ENCODE results near the gene SELENOM. TPM values are rescaled to one million over a fixed set of nuclear protein-coding genes. Genes with fewer than 3 reads are reported as not detected.
A peak's percentile ranks its signal among the peaks of the same experiment; 100 is the strongest.

SELENOM gene
- total and polyA plus RNA-seq, 2 donors (not counting 1 experiment from before 2014, with no cell fraction given) = 130 to 132 TPM

DNA sequence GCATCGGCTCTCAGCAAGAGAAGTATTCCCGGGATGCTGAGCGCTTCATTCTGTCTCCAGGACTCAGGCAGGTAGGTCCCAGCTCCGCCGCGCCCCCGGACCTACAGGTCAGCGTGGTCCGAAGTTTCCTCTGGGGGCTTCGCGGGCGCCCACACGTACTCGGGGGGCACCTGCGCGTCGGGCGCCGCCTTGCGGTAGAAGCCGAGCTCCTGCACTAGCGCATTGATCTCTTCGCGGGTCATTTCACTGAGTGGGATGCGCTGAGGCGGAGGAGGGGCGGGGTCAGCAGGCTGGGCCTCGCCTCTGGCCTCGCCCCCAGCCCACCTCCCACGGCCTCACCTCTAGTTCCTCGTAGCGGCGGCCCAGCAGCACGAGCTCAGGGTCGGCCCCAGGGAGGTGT, 2.5 kb downstream of the SELENOM start:
- H3K79me2 ChIP-seq (ENCODE audit: control insufficient read depth, insufficient read depth, low read length) = peaks cover 22% of the 10 kb centered on the region
- TF ChIP-seq EZH2 (IDR thresholded peaks at IDR 0.05; ENCODE audit: low read length, missing control alignments) = no peak
- TF ChIP-seq, protein P1, sequence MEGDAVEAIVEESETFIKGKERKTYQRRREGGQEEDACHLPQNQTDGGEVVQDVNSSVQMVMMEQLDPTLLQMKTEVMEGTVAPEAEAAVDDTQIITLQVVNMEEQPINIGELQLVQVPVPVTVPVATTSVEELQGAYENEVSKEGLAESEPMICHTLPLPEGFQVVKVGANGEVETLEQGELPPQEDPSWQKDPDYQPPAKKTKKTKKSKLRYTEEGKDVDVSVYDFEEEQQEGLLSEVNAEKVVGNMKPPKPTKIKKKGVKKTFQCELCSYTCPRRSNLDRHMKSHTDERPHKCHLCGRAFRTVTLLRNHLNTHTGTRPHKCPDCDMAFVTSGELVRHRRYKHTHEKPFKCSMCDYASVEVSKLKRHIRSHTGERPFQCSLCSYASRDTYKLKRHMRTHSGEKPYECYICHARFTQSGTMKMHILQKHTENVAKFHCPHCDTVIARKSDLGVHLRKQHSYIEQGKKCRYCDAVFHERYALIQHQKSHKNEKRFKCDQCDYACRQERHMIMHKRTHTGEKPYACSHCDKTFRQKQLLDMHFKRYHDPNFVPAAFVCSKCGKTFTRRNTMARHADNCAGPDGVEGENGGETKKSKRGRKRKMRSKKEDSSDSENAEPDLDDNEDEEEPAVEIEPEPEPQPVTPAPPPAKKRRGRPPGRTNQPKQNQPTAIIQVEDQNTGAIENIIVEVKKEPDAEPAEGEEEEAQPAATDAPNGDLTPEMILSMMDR (conservative IDR thresholded peaks at IDR 0.05 in 1 of 2, IDR thresholded peaks at IDR 0.05 in 1 of 2; ENCODE audit: low read depth in 1 of 2, low read length in 2 of 2) = peak; percentile 22 to 39
- H3K9ac ChIP-seq (ENCODE audit: insufficient read depth, low read length) = no peak overlapping the region
- H3K36me3 ChIP-seq (ENCODE audit: control insufficient read depth, insufficient read depth, low read length) = peaks cover 32% of the 10 kb centered on the region
- H3K27me3 ChIP-seq (ENCODE audit: control insufficient read depth, insufficient read depth, low read length) = no peaks in the 10 kb centered on the region
- no peak overlapping the region for H3K4me2 ChIP-seq (ENCODE audit: extremely low read depth, insufficient read depth, low read length)
- H4K20me1 ChIP-seq (ENCODE audit: control insufficient read depth, extremely low read depth, insufficient read depth, low read length) = no peaks in the 10 kb centered on the region
- H3K4me1 ChIP-seq (ENCODE audit: control insufficient read depth, extremely low read depth, insufficient read depth, low read length) = peaks cover 28% of the 10 kb centered on the region
- H3K9me3 ChIP-seq (ENCODE audit: control insufficient read depth, insufficient read depth, low read depth, low read length) = no peaks in the 10 kb centered on the region
- peak in 1 of 2 donors; percentile 26 for DNase-seq (ENCODE audit: low read depth in 2 of 2)
- no peak overlapping the region for H2AFZ ChIP-seq (ENCODE audit: low read length)
- peak overlapping the region in 1 of 4 experiments; percentile 90 for H3K4me3 ChIP-seq (replicated peaks in 1 of 4; ENCODE audit: control extremely low read depth in 1 of 4, insufficient read depth in 1 of 4, low read depth in 3 of 4, low read length in 4 of 4)
- no peak overlapping the region for H3K27ac ChIP-seq (ENCODE audit: insufficient read depth, low read length)

DNA sequence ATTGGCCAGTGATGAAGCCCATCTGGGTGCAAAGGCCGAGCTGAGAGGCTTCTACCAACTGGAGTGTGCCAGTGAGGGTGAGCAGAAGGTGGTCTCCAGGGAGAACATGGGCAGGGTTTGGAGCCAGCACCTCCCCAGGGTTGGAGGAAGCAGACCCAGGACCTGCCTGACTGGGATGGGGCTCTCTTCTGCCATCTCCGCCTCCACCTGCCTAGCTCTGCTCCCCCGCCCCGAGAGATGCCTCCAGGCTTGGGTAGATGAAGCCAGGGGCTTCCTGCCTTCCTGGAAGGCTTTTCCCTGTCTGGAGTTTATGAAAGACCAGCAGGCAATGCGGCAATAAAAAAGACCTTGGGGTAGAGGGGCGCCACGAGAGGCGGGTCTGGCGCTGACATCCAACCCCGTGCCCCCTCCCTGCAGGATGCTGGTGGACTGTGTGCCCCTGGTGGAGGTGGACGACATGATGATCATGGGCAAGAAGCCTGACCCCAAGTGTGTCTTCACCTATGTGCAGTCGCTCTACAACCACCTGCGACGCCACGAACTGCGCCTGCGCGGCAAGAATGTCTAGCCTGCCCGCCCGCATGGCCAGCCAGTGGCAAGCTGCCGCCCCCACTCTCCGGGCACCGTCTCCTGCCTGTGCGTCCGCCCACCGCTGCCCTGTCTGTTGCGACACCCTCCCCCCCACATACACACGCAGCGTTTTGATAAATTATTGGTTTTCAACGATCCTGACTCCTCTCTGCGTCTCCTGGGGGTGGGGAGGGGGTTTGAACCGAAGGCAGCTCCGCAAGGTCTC, 3.3 kb downstream of the SELENOM start:
- H3K27me3 ChIP-seq (ENCODE audit: control insufficient read depth, insufficient read depth, low read length) = no peaks in the 10 kb centered on the region
- H3K4me1 ChIP-seq (ENCODE audit: control insufficient read depth, extremely low read depth, insufficient read depth, low read length) = peaks cover 30% of the 10 kb centered on the region
- TF ChIP-seq, protein P1 (conservative IDR thresholded peaks at IDR 0.05 in 1 of 2, IDR thresholded peaks at IDR 0.05 in 1 of 2; ENCODE audit: low read depth in 1 of 2, low read length in 2 of 2) = no peak
- TF ChIP-seq EZH2 (IDR thresholded peaks at IDR 0.05; ENCODE audit: low read length, missing control alignments) = no peak
- H3K4me2 ChIP-seq (ENCODE audit: extremely low read depth, insufficient read depth, low read length) = no peak overlapping the region
- H3K36me3 ChIP-seq (ENCODE audit: control insufficient read depth, insufficient read depth, low read length) = peaks cover 40% of the 10 kb centered on the region
- no peak for DNase-seq (ENCODE audit: low read depth in 2 of 2)
- no peak overlapping the region for H2AFZ ChIP-seq (ENCODE audit: low read length)
- no peak overlapping the region for H3K4me3 ChIP-seq (replicated peaks in 1 of 4; ENCODE audit: control extremely low read depth in 1 of 4, insufficient read depth in 1 of 4, low read depth in 3 of 4, low read length in 4 of 4)
- H3K79me2 ChIP-seq (ENCODE audit: control insufficient read depth, insufficient read depth, low read length) = peaks cover 22% of the 10 kb centered on the region
- H3K9ac ChIP-seq (ENCODE audit: insufficient read depth, low read length) = no peak overlapping the region
- H4K20me1 ChIP-seq (ENCODE audit: control insufficient read depth, extremely low read depth, insufficient read depth, low read length) = no peaks in the 10 kb centered on the region
- H3K9me3 ChIP-seq (ENCODE audit: control insufficient read depth, insufficient read depth, low read depth, low read length) = no peaks in the 10 kb centered on the region
- no peak overlapping the region for H3K27ac ChIP-seq (ENCODE audit: insufficient read depth, low read length)

DNA sequence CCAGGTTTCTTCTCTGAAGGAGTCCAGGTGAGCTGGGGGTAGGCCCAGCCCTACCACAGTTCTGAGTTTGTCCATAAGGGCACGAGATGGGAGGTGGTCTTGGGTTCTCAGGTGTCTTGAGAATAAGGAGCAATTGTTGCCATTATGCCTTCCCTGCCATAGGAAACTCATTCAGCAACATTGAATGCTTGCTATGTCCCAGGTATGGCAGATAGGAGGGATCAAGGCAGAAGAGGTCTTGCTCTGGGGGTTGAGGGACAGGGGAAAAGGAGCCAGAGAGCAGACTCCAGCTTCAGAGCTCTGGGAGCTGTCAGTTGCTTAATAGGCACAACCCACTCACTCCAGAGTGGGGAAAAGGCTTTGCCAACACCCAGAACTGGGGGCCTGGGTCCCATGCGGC, 4.3 kb downstream of the SELENOM start:
- Histone ChIP-seq H4K20me1 (ENCODE audit: control insufficient read depth, extremely low read depth, insufficient read depth, low read length) (no peaks in the 10 kb centered on the region), H3K4me1 (ENCODE audit: control insufficient read depth, extremely low read depth, insufficient read depth, low read length) (peaks cover 30% of the 10 kb centered on the region), H3K79me2 (ENCODE audit: control insufficient read depth, insufficient read depth, low read length) (peaks cover 22% of the 10 kb centered on the region), H3K9ac (ENCODE audit: insufficient read depth, low read length) (no peak overlapping the region), H3K36me3 (ENCODE audit: control insufficient read depth, insufficient read depth, low read length) (peaks cover 46% of the 10 kb centered on the region), H2AFZ (ENCODE audit: low read length) (no peak overlapping the region), H3K27ac (ENCODE audit: insufficient read depth, low read length) (peak overlapping the region; percentile 83), H3K9me3 (ENCODE audit: control insufficient read depth, insufficient read depth, low read depth, low read length) (no peaks in the 10 kb centered on the region), H3K27me3 (ENCODE audit: control insufficient read depth, insufficient read depth, low read length) (no peaks in the 10 kb centered on the region), H3K4me2 (ENCODE audit: extremely low read depth, insufficient read depth, low read length) (no peak overlapping the region), H3K4me3 (replicated peaks in 1 of 4; ENCODE audit: control extremely low read depth in 1 of 4, insufficient read depth in 1 of 4, low read depth in 3 of 4, low read length in 4 of 4) (no peak overlapping the region)
- DNase-seq (ENCODE audit: low read depth in 2 of 2) = no peak
- TF ChIP-seq, protein P1 (conservative IDR thresholded peaks at IDR 0.05 in 1 of 2, IDR thresholded peaks at IDR 0.05 in 1 of 2; ENCODE audit: low read depth in 1 of 2, low read length in 2 of 2) = no peak
- no peak for TF ChIP-seq EZH2 (IDR thresholded peaks at IDR 0.05; ENCODE audit: low read length, missing control alignments)
